ENCODE data around the gene CACNG6. TPM values are rescaled to one million over a fixed set of nuclear protein-coding genes. Genes with fewer than 3 reads are reported as not detected.

Gene CACNG6
- total and polyA plus RNA-seq, 2 of the 13 experiments (the other 11 are each of a cell fraction or from before 2014, with no cell fraction given) = not detected

- intact Hi-C loops (cut with micrococcal nuclease; ENCODE audit: unreplicated experiment) = no loop called here
- Histone ChIP-seq H4K20me1 (ENCODE audit: insufficient read depth, low read length) (0 out of 2 replicates have a peak, but pooled peaks cover 2% of the 10 kb centered on the region), H3K27me3 (ENCODE audit: control insufficient read depth in 1 of 2, insufficient read depth in 2 of 2, low read length in 2 of 2) (peaks cover 0 to 6% of the 10 kb centered on the region in 2 experiments; a peak in 1 of 5 replicates), H3K9me3 (ENCODE audit: low read length) (no peaks in the 10 kb centered on the region), H3K9ac (ENCODE audit: insufficient read depth, low read depth, low read length) (no peak overlapping the region), H3K4me2 (ENCODE audit: low read depth, low read length) (no peak overlapping the region), H3K4me3 (replicated peaks in 1 of 3; ENCODE audit: insufficient read depth in 1 of 3, low read depth in 2 of 3, low read length in 3 of 3) (no peak overlapping the region), H2AFZ (ENCODE audit: low read length) (no peak overlapping the region), H3K79me2 (ENCODE audit: insufficient read depth, low read length) (no peaks in the 10 kb centered on the region), H3K4me1 (ENCODE audit: insufficient read depth, low read length) (no peaks in the 10 kb centered on the region), H3K27ac (ENCODE audit: extremely low read length, insufficient read depth, low read length) (no peak overlapping the region), H3K36me3 (replicated peaks in 1 of 2; ENCODE audit: control insufficient read depth in 1 of 2, insufficient read depth in 2 of 2, low read length in 2 of 2) (no peaks in the 10 kb centered on the region)
- ATAC-seq (no peak), DNase-seq (ENCODE audit: low spot score) (no peak), FAIRE-seq (no peak)
- TF ChIP-seq MYPOP (CRISPR knock-in tag; IDR thresholded peaks at IDR 0.05) (no peak), ELF1 (CRISPR knock-in tag; IDR thresholded peaks at IDR 0.05) (no peak), ZSCAN30 (CRISPR knock-in tag; IDR thresholded peaks at IDR 0.05) (no peak), ZNF232 (CRISPR knock-in tag; IDR thresholded peaks at IDR 0.05; ENCODE audit: borderline replicate concordance) (no peak)
- in situ Hi-C loops (cut with HindIII; ENCODE audit: extremely low pct_ligation_motif_present, low pct_unique_long_range_greater_than_20kb) = no loop called here
- ChIA-PET CTCF (ENCODE audit: low intra/inter-chr PET ratio, low total read pairs) (no interaction called here), POLR2A (no interaction called here)
- BruUV-seq (replicated peaks) = no TSS peak
- WGBS (ENCODE audit: low lambda C conversion rate) = 31% methylated on average over 9 of the region's 9 CpGs
Measured at GRCh38 chr19:53951947-53952346, 39.5 kb upstream of the CACNG6 start.

- DNase-seq (ENCODE audit: low spot score) = no peak
- POLR2A ChIA-PET = no interaction called here
- no peak for FAIRE-seq
- peaks cover 0 to 18% of the 10 kb centered on the region in 2 experiments; a peak in 3 of 5 replicates for H3K27me3 ChIP-seq (ENCODE audit: control insufficient read depth in 1 of 2, insufficient read depth in 2 of 2, low read length in 2 of 2)
- no peaks in the 10 kb centered on the region for H3K4me1 ChIP-seq (ENCODE audit: insufficient read depth, low read length)
- H3K4me3 ChIP-seq (replicated peaks in 1 of 3; ENCODE audit: insufficient read depth in 1 of 3, low read depth in 2 of 3, low read length in 3 of 3) = no peak overlapping the region
- no peaks in the 10 kb centered on the region for H4K20me1 ChIP-seq (ENCODE audit: insufficient read depth, low read length)
- no peaks in the 10 kb centered on the region for H3K36me3 ChIP-seq (replicated peaks in 1 of 2; ENCODE audit: control insufficient read depth in 1 of 2, insufficient read depth in 2 of 2, low read length in 2 of 2)
- H3K27ac ChIP-seq (ENCODE audit: extremely low read length, insufficient read depth, low read length) = no peak overlapping the region
- WGBS (ENCODE audit: low lambda C conversion rate) = 42% methylated on average over 7 of the region's 8 CpGs
- CTCF ChIA-PET (ENCODE audit: low intra/inter-chr PET ratio, low total read pairs) = no interaction called here
- no TSS peak for BruUV-seq (replicated peaks)
- H3K4me2 ChIP-seq (ENCODE audit: low read depth, low read length) = no peak overlapping the region
- no peaks in the 10 kb centered on the region for H3K9me3 ChIP-seq (ENCODE audit: low read length)
- H2AFZ ChIP-seq (ENCODE audit: low read length) = no peak overlapping the region
- intact Hi-C loops (cut with micrococcal nuclease; ENCODE audit: unreplicated experiment) = no loop called here
- H3K9ac ChIP-seq (ENCODE audit: insufficient read depth, low read depth, low read length) = no peak overlapping the region
- in situ Hi-C loops (cut with HindIII; ENCODE audit: extremely low pct_ligation_motif_present, low pct_unique_long_range_greater_than_20kb) = no loop called here
- no peaks in the 10 kb centered on the region for H3K79me2 ChIP-seq (ENCODE audit: insufficient read depth, low read length)
- no peak for ATAC-seq
- TF ChIP-seq SETDB1 (CRISPR knock-in tag; IDR thresholded peaks at IDR 0.05; ENCODE audit: borderline replicate concordance) = no peak
- no peak for TF ChIP-seq ZNF431 (CRISPR knock-in tag; IDR thresholded peaks at IDR 0.05; ENCODE audit: borderline replicate concordance, low read depth)
- TF ChIP-seq NFKBIZ (CRISPR knock-in tag; IDR thresholded peaks at IDR 0.05) = no peak
- no peak for TF ChIP-seq NCOR1 (IDR thresholded peaks at IDR 0.05; ENCODE audit: borderline replicate concordance, low read length)
- no peak for TF ChIP-seq SKIL (CRISPR knock-in tag; IDR thresholded peaks at IDR 0.05; ENCODE audit: borderline replicate concordance)
- TF ChIP-seq ZNF605 (CRISPR knock-in tag; IDR thresholded peaks at IDR 0.05) = no peak
- no peak for TF ChIP-seq ETS1 (CRISPR knock-in tag; IDR thresholded peaks at IDR 0.05)
Measured at GRCh38 chr19:53953383-53953782, 38.1 kb upstream of the CACNG6 start.

Measured in HepG2 (cell line).